ENCODE measurements around the gene ARHGAP32.

ARHGAP32 gene

DNA sequence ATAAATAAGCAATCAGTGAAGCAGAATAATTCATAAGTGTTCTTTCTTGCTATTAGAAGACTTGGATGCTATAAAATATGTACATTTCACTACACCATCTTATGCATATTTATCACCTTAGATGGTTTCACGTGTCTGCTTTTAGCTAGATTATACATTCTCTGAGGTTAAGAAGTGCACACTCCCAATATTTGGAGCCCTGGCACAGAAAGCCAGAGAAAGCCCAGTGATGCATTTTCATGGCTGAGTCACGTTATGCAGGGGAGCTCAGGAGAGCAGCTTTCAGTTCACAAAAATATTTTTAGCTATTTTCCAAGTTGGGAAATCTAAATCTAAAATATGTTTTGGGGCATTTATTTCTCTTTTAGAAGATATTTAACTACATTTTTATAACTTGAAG lies 244.4 kb downstream of the ARHGAP32 start:
- no peak for DNase-seq

DNA sequence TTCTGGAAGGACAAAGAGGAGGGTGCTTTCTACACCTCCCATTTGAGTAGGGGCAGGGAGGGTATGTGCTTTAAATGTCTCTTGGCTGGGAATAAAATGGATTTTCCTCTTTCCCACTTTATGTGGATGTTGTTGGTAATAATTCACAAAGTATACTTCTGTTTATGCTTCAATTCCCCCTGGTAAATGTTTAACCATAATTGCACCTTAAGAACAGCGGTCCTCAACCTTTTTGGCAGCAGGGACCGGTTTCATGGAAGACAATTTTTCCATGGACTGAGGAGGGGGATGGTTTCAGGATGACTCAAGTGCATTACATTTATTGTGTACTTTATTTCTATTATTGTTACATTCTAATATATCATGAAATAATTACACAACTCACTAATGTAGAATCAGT lies 245.5 kb downstream of the ARHGAP32 start:
- no peak for DNase-seq

DNA sequence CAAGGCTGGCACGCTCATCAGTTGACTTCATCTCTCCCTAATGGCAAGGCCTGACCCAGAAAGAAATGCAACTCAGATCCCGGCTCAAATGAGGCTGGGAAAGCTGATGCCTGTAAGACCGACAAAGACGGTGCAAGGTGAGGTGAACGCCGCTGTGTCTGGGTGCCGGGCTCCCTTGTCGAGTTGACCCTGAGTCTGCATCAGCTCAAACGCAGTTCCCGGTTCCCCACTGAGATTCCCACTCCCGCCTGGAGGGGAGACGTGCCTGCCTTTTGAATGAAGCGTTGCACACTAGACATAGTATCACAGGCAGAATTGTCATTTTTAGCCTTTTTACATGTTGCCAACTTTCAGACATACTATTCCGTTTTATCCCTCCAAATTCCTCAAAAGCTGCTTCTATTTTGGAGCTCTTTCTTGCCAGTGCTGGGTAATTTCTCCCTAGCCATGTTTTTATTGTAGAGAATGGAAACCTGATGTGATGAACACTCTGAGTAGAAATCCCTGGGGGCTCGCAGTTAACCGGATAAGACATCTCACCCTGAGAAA lies 248.6 kb downstream of the ARHGAP32 start:
- no peak for DNase-seq

DNA sequence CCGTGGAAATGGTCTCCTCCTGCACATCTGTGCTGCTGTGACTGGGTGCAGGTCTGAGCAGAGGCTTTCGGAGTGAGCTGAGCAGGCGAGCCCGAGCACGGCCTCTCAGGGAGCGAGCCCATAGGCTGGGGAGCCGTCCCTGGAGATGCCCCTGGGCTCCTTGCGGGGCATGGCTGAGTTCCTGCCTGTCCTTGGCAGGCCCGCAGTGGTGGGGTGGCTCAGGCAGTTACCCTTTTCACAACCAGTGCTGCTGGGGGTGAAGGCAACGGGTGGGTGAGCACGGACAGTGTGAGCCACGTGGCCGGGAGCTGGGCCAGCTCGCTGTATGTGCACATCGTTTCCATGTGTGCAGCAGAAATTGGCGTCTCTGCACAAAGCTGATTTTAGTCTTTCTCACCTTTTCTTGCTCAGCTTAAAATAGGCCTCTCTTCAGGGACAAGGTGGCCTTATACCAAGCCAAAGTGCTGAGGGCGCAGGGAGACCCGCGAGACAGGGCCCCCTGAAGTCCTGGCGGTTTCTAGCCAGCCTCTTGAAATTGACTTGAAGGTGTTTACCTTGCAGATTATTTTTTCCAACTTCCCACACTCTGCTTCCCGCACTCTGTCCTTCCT lies 249.2 kb downstream of the ARHGAP32 start, which contains the start of gene TP53AIP1:
TP53AIP1 (minus strand) TSS at position 55 of the 611 bp plus-strand sequence. CDS start 5,053 bp downstream, outside the sequence.
- no peak for DNase-seq

DNA sequence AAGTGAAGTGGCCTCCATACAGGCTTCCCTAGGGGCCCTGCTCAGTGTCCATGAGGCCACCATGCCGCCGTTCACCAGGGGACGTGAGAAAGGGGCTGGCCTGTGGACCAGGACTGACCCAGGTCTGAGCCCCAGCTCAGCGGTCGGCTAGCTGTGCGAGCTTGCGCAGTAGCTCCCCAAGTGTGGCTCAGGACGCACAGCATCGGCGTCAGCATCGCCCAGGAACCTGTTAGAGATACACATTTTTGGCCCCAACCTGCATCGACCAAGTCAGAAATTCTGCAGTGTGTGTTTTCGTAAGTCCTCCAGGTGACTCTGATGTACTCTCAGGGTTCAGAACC lies 249.9 kb downstream of the ARHGAP32 start:
- no peak for DNase-seq

DNA sequence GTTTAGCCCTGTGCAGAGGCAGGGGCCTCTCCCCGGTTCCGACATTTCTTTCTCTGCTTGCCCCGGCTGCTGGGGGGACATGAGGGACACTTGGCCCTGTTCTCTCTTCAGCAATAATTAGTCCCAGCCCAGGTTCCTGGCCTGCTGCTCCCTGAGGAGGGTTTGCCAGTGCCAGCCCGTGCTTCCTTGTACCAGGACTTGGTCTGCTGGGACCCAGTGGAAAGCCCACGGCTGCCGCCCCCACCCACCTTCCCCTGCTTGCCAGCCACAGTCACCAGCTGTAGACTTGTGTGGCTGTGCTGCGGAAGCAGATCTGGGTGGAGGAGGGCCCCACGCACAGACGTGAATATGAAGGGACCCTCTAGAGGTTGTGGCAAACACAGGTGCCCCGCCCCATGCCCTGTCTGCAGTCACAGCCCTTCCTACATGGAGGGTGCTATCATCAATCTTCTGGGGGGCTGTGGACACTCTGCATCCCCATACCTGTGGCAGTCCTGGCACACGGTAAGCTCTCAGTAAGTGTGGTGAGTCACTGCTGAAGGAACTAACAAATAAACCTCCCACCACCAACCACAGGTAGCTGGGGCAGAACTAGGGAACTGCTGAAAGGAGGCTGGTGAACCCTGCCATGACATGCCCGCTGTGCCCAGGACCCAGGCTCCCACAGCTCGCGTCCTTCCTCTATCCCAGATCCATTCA lies 250.4 kb downstream of the ARHGAP32 start:
- DNase-seq = no peak

DNA sequence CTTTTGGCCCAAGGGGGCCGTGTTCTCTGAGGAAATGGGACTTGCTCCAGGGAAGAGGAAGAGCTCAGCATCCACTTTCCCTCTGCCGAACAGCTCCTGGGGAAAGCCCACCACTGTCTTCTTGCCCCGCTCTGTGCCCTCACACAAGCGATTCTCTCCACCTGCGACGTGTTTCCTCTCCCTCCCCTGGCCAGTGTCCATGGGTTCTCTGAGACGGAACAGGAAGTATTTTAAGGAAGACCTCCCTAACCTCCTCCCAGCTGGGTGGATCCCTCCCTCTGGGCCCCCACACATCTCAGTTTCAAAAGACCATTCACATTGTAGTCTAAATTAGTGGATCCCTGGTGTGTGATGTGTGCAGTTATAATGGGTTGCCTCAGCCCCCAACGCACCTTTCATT lies 251.0 kb downstream of the ARHGAP32 start:
- no peak for DNase-seq

DNA sequence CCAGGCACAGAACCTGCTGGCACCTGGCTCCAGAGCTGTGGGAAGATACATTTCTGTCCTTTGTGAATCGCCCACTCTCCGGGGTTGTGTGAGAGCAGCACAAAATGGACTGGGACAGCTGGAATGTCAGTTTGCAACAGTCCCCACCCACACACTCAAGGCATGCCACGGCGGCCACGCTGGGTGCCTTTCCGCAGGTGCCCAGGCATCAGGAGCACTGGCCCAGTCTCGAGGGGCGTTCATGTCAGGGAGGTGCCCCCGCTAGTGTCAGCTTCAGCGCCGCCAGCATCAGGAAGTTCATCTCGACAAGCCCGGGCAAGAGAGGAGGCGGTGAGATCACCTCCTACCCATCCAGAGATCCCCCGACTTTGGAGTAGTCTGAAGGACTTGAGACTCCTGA lies 251.5 kb downstream of the ARHGAP32 start:
- DNase-seq = no peak

DNA sequence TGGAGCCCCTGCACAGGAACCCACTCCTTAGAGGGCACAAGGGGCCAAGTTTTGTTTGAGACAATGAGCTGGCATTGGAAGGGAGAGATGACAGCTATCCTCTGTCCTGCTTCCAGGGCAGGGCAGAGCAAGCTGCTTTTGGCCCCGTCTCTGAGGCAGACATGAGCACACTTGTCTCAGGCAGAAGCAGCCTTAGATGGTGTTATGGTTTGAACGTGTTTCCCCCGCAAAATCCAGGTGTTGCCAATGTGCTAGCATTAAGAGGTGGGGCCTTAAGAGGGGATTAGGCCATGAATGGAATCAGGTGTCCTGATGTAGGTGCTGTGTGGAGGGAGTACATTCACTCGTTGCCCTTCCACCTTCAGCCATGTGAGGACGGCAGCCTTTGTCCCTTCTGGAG lies 252.0 kb downstream of the ARHGAP32 start:
- DNase-seq = no peak

DNA sequence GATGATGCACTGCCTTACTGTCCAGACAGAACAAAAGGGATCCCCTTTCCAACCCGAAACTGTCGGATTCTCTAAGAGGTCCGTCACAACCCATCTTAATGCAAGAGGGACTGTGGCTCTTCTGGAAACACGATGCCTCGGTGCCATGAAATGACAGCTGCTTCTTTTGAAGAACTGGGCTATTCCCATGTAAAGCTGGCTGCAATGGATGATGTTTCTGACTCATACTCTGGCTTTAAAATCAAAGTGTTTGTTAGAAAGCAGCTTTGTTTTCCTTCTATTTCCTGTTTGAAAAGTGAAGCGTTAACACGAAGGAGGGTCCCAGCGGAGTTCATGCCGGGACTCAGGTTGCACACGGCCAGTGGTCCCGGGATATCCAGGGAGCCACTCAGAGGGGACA lies 252.5 kb downstream of the ARHGAP32 start:
- no peak for DNase-seq

DNA sequence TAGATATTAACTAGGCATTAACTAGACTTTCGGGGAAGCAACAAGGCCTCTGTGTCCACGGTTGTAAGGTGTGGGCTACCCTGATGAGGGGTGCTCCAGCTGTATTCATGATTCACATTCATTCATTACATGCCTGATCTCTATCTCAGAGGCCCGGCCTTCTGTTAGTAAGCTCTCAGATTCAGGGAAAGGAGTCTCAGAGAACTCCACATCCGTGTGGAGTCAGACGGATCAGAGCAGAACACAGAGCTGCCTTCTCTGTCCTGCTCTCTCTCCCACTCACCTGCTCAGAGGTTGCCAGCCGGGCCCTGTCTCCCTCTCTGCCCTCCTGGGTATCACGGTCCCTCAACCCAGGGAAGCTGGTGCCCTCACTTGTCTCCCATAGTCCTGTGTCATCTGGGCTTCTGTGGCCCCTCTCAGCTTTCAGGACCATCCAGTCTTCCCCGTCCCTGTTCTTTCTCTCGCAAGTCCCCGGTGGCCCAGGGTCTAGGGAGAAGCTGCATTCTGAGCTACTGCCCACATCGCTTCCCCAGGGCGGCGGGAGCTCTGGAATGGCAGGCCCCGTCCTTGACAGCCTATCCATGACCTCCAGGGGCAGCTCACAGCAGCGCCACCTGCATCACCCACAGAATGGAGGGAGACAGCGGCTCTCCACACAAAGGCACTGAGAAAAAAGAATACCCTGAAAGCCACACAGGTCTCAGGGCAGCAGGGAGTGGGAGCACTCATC lies 253.8 kb downstream of the ARHGAP32 start:
- DNase-seq = no peak

DNA sequence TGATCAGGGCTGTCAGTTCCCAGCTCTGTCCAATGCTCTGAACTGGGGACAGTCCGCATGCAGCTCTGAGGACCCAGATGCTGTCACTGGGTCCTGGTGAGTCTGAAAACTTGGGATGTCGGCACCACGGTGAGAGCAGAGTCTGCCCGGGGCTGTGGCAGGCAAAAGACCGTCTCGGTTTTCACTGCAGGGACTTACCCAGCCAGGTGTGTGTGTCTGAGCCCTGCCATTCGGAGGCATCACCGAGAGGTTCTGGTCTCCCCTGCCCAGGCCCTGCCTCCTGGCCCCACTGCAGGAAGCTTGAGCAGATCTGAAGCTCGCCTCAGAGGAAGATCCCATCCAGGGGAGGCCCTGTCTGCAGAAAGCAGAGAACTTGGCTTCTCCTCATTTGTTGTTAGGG lies 254.6 kb downstream of the ARHGAP32 start:
- no peak for DNase-seq

DNA sequence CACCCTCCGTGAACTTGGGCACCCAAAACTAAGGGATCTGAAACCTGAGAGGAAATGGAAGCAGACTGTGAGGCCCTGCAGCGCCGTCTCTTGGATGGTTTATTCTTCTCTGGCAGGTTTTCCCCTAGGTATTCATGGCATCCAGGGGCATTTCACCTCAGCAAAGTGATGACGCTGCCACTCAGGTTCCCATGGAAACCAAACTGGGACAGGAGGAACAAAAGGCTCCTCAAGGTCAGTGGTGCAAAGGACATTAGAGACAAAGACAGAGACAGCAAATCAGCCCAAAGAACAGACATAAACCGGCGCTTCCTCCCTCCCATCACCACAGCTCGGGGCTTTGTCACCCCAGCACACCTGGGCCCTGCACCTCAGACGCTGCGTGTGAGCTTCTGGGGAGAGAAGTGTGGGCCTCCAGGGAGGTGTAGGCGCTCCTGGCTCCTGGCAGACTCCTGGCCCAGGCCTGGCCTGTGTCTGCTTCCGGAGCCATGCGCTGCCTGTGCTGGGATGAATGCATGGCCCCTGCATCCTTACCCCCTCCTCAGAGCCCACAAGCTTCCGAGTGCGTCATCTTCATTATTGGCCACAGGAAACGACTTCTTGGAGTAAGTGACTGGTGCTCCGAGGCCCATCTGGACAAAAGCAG lies 255.4 kb downstream of the ARHGAP32 start:
- DNase-seq = no peak

DNA sequence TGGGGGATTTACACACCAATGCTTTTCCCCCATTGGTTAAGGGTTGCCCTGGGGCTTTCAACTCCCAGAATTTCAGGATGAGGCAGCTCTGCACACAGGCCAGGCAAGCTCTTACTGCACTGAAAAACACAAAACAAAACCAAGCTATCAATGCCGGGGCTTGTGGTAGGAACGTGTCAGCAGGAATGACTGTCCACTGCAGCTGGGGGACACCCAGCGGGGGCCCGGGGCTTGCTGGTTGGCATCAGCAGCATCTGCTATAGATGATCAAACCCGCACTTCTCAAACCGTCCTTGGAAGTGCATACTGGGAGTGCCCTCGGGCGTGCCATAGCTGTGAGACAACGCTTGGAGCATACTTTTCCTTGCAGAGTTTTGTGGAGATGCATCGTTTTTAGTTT lies 257.2 kb downstream of the ARHGAP32 start:
- no peak for DNase-seq

DNA sequence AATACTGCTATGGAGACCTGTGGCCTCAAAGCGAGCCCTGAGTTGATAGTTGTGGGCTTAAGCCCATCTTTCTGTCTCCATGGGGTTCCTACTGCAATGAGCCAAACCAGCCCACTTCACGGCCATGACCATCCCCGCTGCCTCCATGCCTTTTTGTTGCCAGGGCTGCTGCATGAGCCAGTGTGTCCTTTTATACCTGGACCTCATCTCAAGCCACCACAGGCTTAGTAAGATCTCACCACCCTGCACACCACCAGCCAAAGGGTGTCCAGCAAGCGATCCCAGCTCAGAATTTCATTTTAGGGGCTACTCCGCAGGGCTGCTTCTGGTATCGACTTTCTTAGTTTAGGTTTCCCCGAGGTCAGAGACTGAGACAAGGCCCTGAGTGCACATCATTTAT lies 257.8 kb downstream of the ARHGAP32 start:
- no peak for DNase-seq

DNA sequence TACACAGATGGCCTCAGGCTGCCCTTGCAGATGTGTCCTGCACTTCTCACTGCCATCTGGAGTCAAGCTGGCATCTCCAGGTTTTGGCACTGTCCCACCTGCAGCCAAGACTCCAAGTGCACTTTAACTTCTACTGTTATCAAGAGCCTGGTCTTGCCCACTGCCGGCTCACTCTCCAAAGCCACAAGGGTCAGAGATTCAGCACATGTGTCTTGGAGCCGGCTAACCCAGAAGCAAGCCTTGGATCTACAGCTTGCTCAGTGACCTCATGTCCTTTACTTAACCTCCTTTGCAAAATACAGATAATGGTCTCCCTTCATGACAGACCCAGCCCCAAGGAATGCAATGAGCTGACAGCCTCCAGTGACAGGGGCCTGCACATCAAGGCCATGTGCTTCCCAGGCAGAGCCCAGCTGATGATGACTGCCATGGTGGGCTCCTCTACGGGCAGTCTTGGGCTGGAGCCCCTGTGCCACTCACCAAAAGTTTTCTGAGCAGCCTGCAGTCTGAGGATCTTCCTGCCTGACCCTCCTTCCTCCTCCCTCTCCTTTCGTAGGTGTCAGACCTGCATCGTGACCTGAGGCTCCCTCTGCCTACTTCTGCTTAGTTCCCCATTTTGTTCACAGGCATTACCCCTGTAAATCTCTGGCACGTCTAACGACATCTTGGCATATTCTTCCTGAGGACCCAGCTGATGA lies 258.5 kb downstream of the ARHGAP32 start:
- no peak for DNase-seq

DNA sequence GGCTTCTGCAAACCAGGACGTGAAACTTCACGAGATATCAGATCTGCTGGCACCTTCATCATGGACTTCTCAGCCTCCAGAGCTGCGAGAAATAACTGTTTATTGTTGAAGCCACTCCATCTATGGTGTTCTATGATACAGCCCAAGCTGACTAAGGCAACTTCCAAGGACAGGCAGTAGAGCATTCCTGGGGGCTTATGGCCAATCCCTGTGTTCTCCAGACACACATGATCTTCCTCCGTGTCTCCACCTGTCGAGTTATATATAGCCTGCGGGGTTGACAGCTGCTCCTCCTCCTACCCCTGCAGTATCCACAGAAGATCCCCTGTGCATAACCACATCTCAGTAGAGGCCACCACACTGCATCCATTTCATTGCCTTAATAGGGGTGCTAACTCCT lies 260.5 kb downstream of the ARHGAP32 start:
- DNase-seq = no peak

DNA sequence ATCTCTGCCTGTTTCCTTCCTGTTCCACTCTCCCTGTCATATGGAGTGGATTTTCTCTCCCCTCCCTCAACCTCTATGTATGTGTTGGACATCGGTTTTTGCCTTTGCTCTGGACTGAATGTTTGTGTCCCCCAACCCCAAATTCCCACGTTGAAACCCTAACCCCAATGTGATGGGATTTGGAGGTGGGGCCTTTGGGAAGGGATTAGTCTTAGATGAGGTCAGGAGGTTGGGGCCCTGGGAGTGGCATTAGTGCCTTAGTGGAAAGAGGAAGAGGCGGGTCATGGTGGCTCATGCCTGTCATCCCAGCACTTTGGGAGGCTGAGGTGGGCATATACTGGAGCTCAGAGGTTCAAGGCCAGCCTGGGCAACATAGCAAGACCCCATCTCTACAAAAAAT lies 261.1 kb downstream of the ARHGAP32 start:
- no peak for DNase-seq

DNA sequence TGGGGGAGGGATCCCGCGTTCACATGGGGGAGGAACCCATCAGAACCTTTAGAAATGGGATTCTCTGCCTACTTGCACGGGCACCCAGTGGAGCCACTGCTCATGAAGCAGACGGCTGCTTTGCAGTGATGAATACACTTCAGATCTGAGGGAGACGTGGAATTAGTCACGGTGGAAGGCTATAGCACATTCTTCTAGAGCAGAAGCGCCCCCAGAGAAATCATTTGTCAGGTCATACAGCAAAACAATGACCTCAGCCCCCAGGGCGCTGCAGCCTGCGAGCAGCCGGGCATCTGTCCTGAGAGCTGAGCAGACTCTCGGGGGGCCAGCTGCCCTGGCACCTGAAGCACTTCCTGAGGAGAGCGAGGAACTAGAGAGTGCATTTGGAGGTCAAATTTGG lies 262.1 kb downstream of the ARHGAP32 start:
- DNase-seq = no peak

DNA sequence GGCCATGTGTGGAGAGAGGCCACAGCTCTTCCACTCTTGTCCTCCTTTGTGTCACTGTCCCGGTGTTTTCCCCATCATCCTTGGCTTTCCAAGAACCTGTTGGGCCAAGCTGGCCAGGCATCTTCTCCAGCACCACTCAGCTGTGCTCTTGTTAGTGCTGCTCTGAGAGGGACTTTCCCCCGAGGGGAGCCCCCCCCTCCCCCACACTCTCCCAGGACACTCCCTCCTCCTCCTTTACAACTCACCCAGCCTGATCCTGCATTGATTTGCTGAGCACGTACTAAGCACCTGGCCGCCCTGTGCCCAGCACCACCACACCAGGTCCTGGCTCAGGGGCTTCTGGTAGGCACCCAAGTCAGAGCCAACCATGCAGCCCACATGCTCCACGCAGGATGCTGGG lies 262.7 kb downstream of the ARHGAP32 start:
- no peak for DNase-seq

DNA sequence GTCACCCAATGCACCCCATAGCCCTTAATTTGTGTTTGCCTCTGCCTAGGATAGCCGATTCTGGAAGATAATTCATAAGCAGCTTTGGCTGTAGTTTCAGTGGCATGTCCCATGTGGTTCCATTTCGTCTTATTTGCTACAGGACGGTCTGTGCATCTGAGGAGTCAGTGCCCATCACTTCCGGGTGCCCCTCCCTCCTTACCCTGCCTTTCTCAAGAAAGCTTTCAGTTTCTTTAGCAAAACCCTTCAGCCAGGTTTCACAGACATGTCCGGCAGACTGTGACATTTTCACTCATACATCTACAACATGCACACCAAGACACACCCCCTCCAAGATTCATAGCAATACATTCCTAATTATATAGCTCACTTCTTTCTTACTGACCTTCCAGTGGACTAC lies 263.7 kb downstream of the ARHGAP32 start:
- no peak for DNase-seq

DNA sequence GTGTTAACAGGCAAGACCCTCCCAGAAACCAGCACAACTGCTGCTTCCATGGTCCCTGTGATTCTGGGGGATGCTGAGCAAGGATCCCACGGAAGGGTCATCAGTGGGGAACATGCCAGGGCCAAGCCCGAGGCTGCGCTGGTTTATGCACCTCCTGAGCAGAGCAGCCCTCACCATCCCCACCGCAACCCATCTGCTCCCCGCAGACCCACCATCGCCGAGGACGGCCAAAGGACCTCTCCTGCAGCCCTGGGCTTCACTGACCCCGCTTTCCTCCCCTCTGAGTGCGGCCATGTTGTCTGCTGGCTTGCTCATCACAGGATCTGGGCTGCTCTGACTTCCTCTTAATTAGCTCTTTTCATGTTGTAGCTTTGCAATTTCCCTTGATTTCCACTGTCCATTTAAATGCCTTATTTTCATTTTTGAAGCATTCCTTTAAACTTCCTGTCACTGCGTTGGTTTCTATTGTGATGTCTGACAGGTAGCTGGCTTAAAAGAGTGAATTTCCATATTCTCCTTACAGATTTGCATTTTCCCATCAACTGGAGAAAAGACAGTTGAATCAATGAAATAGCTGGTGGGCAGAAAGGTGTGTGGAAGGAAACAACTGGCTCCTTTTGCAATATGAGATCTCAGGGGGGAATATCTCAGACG lies 264.3 kb downstream of the ARHGAP32 start:
- no peak for DNase-seq

Data from activated CD4-positive, CD25-positive, alpha-beta regulatory T cell treated with anti-CD3 and anti-CD28 coated beads, Interleukin-2, amount 50 U/mL, for 72 hours (primary cell).